ENCODE measurements around the gene TMEM266.

TMEM266 gene

GRCh38 chr15:76159282-76159681 lies 99.5 kb downstream of the TMEM266 start:
- Histone ChIP-seq H3K14ac (ENCODE audit: low read length in 2 of 2) (no peak overlapping the region), H3K9ac (ENCODE audit: low read length) (no peak overlapping the region), H3K36me3 (ENCODE audit: control insufficient read depth in 1 of 2, insufficient read depth in 2 of 2, low read depth in 1 of 2, low read length in 2 of 2) (no peaks in the 10 kb centered on the region), H4K91ac (ENCODE audit: low read length) (no peak overlapping the region), H2BK120ac (ENCODE audit: low read depth, low read length) (no peak overlapping the region), H2BK12ac (ENCODE audit: low read length in 2 of 2) (no peak overlapping the region), H3K9me3 (ENCODE audit: control insufficient read depth, low read length) (no peaks in the 10 kb centered on the region), H3K4me2 (ENCODE audit: low read length, poor library complexity, severe bottlenecking) (no peak overlapping the region), H2AFZ (ENCODE audit: low read depth, low read length) (no peak overlapping the region), H3K27ac (ENCODE audit: low read length, poor library complexity, severe bottlenecking) (no peak overlapping the region), H2AK5ac (ENCODE audit: low read length, severe bottlenecking) (no peak overlapping the region), H3K18ac (ENCODE audit: low read depth in 1 of 2, low read length in 2 of 2) (no peak overlapping the region), H2BK15ac (ENCODE audit: low read depth, poor library complexity, severe bottlenecking) (no peak overlapping the region), H2BK5ac (ENCODE audit: low read depth, low read length, poor library complexity, severe bottlenecking) (no peak overlapping the region), H3K79me1 (replicated peaks; ENCODE audit: low read length, poor library complexity, severe bottlenecking) (no peaks in the 10 kb centered on the region), H4K8ac (ENCODE audit: low read length) (no peak overlapping the region), H3K27me3 (ENCODE audit: control insufficient read depth in 1 of 2, insufficient read depth in 1 of 2, low read length in 2 of 2) (peaks cover 24 to 34% of the 10 kb centered on the region in 2 experiments), H3K4ac (ENCODE audit: low read depth in 1 of 2, low read length in 2 of 2) (no peak overlapping the region), H3K23ac (ENCODE audit: low read length in 2 of 2) (no peak overlapping the region), H3K4me3 (ENCODE audit: insufficient read depth in 1 of 2, low read depth in 1 of 2, low read length in 2 of 2) (no peak overlapping the region), H3K4me1 (ENCODE audit: control insufficient read depth, insufficient read depth, low read depth, low read length) (no peaks in the 10 kb centered on the region)
- no peak for DNase-seq
- WGBS, result 89% methylated on average over 5 of the region's 5 CpGs

GRCh38 chr15:76160426-76161152 lies 100.8 kb downstream of the TMEM266 start:
- H4K91ac ChIP-seq (ENCODE audit: low read length), result no peak overlapping the region
- no peak overlapping the region for H2BK15ac ChIP-seq (ENCODE audit: low read depth, poor library complexity, severe bottlenecking)
- no peaks in the 10 kb centered on the region for H3K36me3 ChIP-seq (ENCODE audit: control insufficient read depth in 1 of 2, insufficient read depth in 2 of 2, low read depth in 1 of 2, low read length in 2 of 2)
- no peaks in the 10 kb centered on the region for H3K79me1 ChIP-seq (replicated peaks; ENCODE audit: low read length, poor library complexity, severe bottlenecking)
- H2AFZ ChIP-seq (ENCODE audit: low read depth, low read length), result no peak overlapping the region
- no peak overlapping the region for H3K4me3 ChIP-seq (ENCODE audit: insufficient read depth in 1 of 2, low read depth in 1 of 2, low read length in 2 of 2)
- H2BK12ac ChIP-seq (ENCODE audit: low read length in 2 of 2), result no peak overlapping the region
- H3K14ac ChIP-seq (ENCODE audit: low read length in 2 of 2), result no peak overlapping the region
- no peak overlapping the region for H3K9ac ChIP-seq (ENCODE audit: low read length)
- H3K27ac ChIP-seq (ENCODE audit: low read length, poor library complexity, severe bottlenecking), result no peak overlapping the region
- no peak for DNase-seq
- H3K23ac ChIP-seq (ENCODE audit: low read length in 2 of 2), result no peak overlapping the region
- no peak overlapping the region for H3K18ac ChIP-seq (ENCODE audit: low read depth in 1 of 2, low read length in 2 of 2)
- WGBS, result 94% methylated on average over 24 of the region's 24 CpGs
- H3K4ac ChIP-seq (ENCODE audit: low read depth in 1 of 2, low read length in 2 of 2), result no peak overlapping the region
- H2BK120ac ChIP-seq (ENCODE audit: low read depth, low read length), result no peak overlapping the region
- no peaks in the 10 kb centered on the region for H3K4me1 ChIP-seq (ENCODE audit: control insufficient read depth, insufficient read depth, low read depth, low read length)
- H2AK5ac ChIP-seq (ENCODE audit: low read length, severe bottlenecking), result no peak overlapping the region
- H3K27me3 ChIP-seq (ENCODE audit: control insufficient read depth in 1 of 2, insufficient read depth in 1 of 2, low read length in 2 of 2), result peaks cover 24 to 34% of the 10 kb centered on the region in 2 experiments
- H4K8ac ChIP-seq (ENCODE audit: low read length), result no peak overlapping the region
- no peak overlapping the region for H2BK5ac ChIP-seq (ENCODE audit: low read depth, low read length, poor library complexity, severe bottlenecking)
- H3K4me2 ChIP-seq (ENCODE audit: low read length, poor library complexity, severe bottlenecking), result no peak overlapping the region
- H3K9me3 ChIP-seq (ENCODE audit: control insufficient read depth, low read length), result no peaks in the 10 kb centered on the region

- Histone ChIP-seq H4K91ac (ENCODE audit: low read length) (no peak overlapping the region), H2BK15ac (ENCODE audit: low read depth, poor library complexity, severe bottlenecking) (no peak overlapping the region), H2BK120ac (ENCODE audit: low read depth, low read length) (no peak overlapping the region), H3K36me3 (ENCODE audit: control insufficient read depth in 1 of 2, insufficient read depth in 2 of 2, low read depth in 1 of 2, low read length in 2 of 2) (no peaks in the 10 kb centered on the region), H3K18ac (ENCODE audit: low read depth in 1 of 2, low read length in 2 of 2) (no peak overlapping the region), H3K27me3 (ENCODE audit: control insufficient read depth in 1 of 2, insufficient read depth in 1 of 2, low read length in 2 of 2) (peaks cover 29 to 34% of the 10 kb centered on the region in 2 experiments), H2AK5ac (ENCODE audit: low read length, severe bottlenecking) (no peak overlapping the region), H3K27ac (ENCODE audit: low read length, poor library complexity, severe bottlenecking) (no peak overlapping the region), H3K4ac (ENCODE audit: low read depth in 1 of 2, low read length in 2 of 2) (no peak overlapping the region), H3K79me1 (replicated peaks; ENCODE audit: low read length, poor library complexity, severe bottlenecking) (no peaks in the 10 kb centered on the region), H2BK5ac (ENCODE audit: low read depth, low read length, poor library complexity, severe bottlenecking) (no peak overlapping the region), H3K9ac (ENCODE audit: low read length) (no peak overlapping the region), H4K8ac (ENCODE audit: low read length) (no peak overlapping the region), H3K23ac (ENCODE audit: low read length in 2 of 2) (no peak overlapping the region), H3K14ac (ENCODE audit: low read length in 2 of 2) (no peak overlapping the region), H2BK12ac (ENCODE audit: low read length in 2 of 2) (no peak overlapping the region), H3K9me3 (ENCODE audit: control insufficient read depth, low read length) (no peaks in the 10 kb centered on the region), H3K4me2 (ENCODE audit: low read length, poor library complexity, severe bottlenecking) (no peak overlapping the region), H3K4me1 (ENCODE audit: control insufficient read depth, insufficient read depth, low read depth, low read length) (no peaks in the 10 kb centered on the region), H2AFZ (ENCODE audit: low read depth, low read length) (no peak overlapping the region), H3K4me3 (ENCODE audit: insufficient read depth in 1 of 2, low read depth in 1 of 2, low read length in 2 of 2) (no peak overlapping the region)
- DNase-seq, result no peak
- 87% methylated on average over 20 of the region's 20 CpGs for WGBS
These were observed 101.6 kb downstream of the TMEM266 start for GRCh38 chr15:76161153-76162035.

GRCh38 chr15:76162036-76162398 lies 102.2 kb downstream of the TMEM266 start:
- Histone ChIP-seq H2BK5ac (ENCODE audit: low read depth, low read length, poor library complexity, severe bottlenecking) (no peak overlapping the region), H3K9me3 (ENCODE audit: control insufficient read depth, low read length) (no peaks in the 10 kb centered on the region), H3K36me3 (ENCODE audit: control insufficient read depth in 1 of 2, insufficient read depth in 2 of 2, low read depth in 1 of 2, low read length in 2 of 2) (no peaks in the 10 kb centered on the region), H4K91ac (ENCODE audit: low read length) (no peak overlapping the region), H3K23ac (ENCODE audit: low read length in 2 of 2) (no peak overlapping the region), H3K9ac (ENCODE audit: low read length) (no peak overlapping the region), H2BK12ac (ENCODE audit: low read length in 2 of 2) (no peak overlapping the region), H3K4me3 (ENCODE audit: insufficient read depth in 1 of 2, low read depth in 1 of 2, low read length in 2 of 2) (no peak overlapping the region), H2AFZ (ENCODE audit: low read depth, low read length) (no peak overlapping the region), H3K4me2 (ENCODE audit: low read length, poor library complexity, severe bottlenecking) (no peak overlapping the region), H3K4ac (ENCODE audit: low read depth in 1 of 2, low read length in 2 of 2) (no peak overlapping the region), H2BK120ac (ENCODE audit: low read depth, low read length) (no peak overlapping the region), H3K27me3 (ENCODE audit: control insufficient read depth in 1 of 2, insufficient read depth in 1 of 2, low read length in 2 of 2) (peaks cover 26 to 34% of the 10 kb centered on the region in 2 experiments), H3K79me1 (replicated peaks; ENCODE audit: low read length, poor library complexity, severe bottlenecking) (no peaks in the 10 kb centered on the region), H3K14ac (ENCODE audit: low read length in 2 of 2) (no peak overlapping the region), H3K27ac (ENCODE audit: low read length, poor library complexity, severe bottlenecking) (no peak overlapping the region), H3K4me1 (ENCODE audit: control insufficient read depth, insufficient read depth, low read depth, low read length) (no peaks in the 10 kb centered on the region), H2BK15ac (ENCODE audit: low read depth, poor library complexity, severe bottlenecking) (no peak overlapping the region), H3K18ac (ENCODE audit: low read depth in 1 of 2, low read length in 2 of 2) (no peak overlapping the region), H2AK5ac (ENCODE audit: low read length, severe bottlenecking) (no peak overlapping the region), H4K8ac (ENCODE audit: low read length) (no peak overlapping the region)
- 81% methylated on average over 12 of the region's 12 CpGs for WGBS
- DNase-seq, result no peak

All from mesenchymal stem cell (in vitro differentiated cells and primary cell).